A549 (cell line): ENCODE results near the gene SRD5A3.

ENCODE experiments used
- BHLHE40 ChIP-seq: IDR thresholded peaks from 2 replicates; pipeline ENCODE4 v1.6.1; 2012; ENCODE audit warnings: low read depth, low read length, inconsistent platforms
- CTCF ChIP-seq: fragments of >200 bp; sonication (Bioruptor Twin); formaldehyde crosslinking; IDR thresholded peaks from 3 replicates; pipeline ENCODE4 v1.5.1; 2016
- MAZ ChIP-seq: fragments of 150-350 bp; IDR thresholded peaks from 2 replicates; pipeline ENCODE4 v1.6.1; 2014; ENCODE audit warnings: antibody characterized with exemption, low read depth, low read length, borderline replicate concordance
- POLR2A ChIP-seq: IDR thresholded peaks from 2 replicates; pipeline ENCODE4 v1.6.1; 2012; ENCODE audit warnings: mild to moderate bottlenecking, low read length
- RAD21 ChIP-seq, 2 experiments: fragments of >200 bp in 1 of 2; sonication (Bioruptor Twin) in 1 of 2; formaldehyde crosslinking in 1 of 2; IDR thresholded peaks in 1 of 2; conservative IDR thresholded peaks in 1 of 2; 2 replicates in 1 of 2; 3 replicates in 1 of 2; pipeline ENCODE4 v1.6.1; 2012 to 2018; ENCODE audit warnings: inconsistent platforms in 1 of 2
- RFX5 ChIP-seq: fragments of 450-650 bp; IDR thresholded peaks from 2 replicates; pipeline ENCODE4 v1.7.1; 2014; ENCODE audit warnings: antibody characterized with exemption, mild to moderate bottlenecking, moderate library complexity
- ZC3H11A ChIP-seq: fragments of 450-650 bp; IDR thresholded peaks from 2 replicates; pipeline ENCODE4 v1.6.1; 2014; ENCODE audit warnings: antibody characterized with exemption, mild to moderate bottlenecking

GRCh38 chr4:55399581-55399980 lies 53.5 kb downstream of the SRD5A3 start:
- TF ChIP-seq CTCF: no peak
- TF ChIP-seq RAD21 (conservative IDR thresholded peaks at IDR 0.05 in 1 of 2, IDR thresholded peaks at IDR 0.05 in 1 of 2): no peak
- TF ChIP-seq POLR2A: no peak
- TF ChIP-seq BHLHE40: no peak
- TF ChIP-seq ZC3H11A: no peak
- no peak for TF ChIP-seq MAZ
- no peak for TF ChIP-seq RFX5
